ENCODE measurements around the gene PSMD4.
A peak's percentile ranks its signal among the peaks of the same experiment; 100 is the strongest.
"Not testable (repeated sequence)": the region's sequence is repeated elsewhere in the genome, so short reads cannot be mapped to it uniquely, and the experiment has no call there.

Gene PSMD4

GRCh38 chr1:151254217-151255213 is at the start of gene PSMD4:
Gene PSMD4 (plus strand): TSS chr1:151254734. CDS start chr1:151254783, 49 bp downstream.
- peak; percentile 99 for DNase-seq (ENCODE audit: low spot score)

GRCh38 chr1:151205381-151205965 is 49.1 kb upstream of the PSMD4 start:
- DNase-seq (ENCODE audit: low spot score) = not testable (repeated sequence)

DNA sequence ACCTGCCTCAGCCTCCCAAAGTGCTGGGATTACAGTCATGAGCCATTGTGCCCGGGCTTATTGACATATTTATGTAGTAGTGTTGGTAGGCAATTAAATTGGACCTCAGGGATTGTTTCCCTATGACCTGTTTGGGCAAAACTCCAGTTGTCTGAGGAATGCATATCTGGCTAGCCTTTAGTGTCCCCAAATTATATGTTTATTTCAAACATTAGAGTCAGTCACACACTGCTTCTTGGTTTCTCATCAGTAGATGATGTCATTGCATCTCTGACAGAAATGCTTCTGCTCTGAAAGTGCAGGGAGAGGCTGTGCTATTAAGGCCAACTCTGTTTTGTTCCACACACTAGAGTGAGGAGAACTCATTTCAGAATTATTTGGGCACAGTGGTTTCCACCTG is 43.7 kb upstream of the PSMD4 start:
- peak; percentile 48 for DNase-seq (ENCODE audit: low spot score)

GRCh38 chr1:151211972-151212705 is 42.4 kb upstream of the PSMD4 start:
- no peak for DNase-seq (ENCODE audit: low spot score)

DNA sequence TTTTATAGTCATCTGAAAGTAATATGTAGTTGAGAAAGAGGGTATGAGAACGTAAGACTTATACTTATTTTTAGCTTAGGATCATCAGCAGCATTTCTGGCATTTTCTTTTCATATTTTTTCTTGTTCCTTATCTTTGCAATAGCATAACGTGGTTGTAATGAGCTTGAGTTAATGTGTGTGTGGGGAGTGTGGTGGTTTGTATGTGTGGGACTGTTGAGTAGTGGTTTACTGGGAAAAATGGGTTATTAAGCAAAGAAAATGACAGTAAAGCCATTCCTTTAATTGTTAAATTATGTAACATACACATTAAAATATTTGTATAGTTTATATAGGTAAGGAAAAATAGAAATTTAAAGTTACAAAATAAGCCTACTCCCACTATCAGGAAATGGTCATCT is 41.0 kb upstream of the PSMD4 start:
- no peak for DNase-seq (ENCODE audit: low spot score)

DNA sequence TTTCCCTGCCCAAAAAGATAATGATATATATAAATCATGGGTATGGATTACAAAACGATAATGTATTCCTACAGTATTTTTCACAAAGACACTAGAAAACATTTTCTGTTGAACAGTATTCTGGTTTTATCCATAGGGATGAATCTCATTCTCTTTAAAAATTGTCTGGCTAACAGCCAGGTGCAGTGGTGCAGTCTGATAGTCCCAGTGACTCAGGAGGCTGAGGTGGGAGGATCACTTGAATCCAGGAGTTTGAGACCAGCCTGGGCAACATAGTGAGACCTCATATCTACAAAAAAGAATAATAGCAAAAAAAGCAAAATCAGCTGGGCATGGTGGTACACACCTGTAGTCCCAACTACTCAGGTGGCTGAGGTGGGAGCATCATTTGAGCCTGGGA is 32.9 kb upstream of the PSMD4 start:
- DNase-seq (ENCODE audit: low spot score) = no peak

GRCh38 chr1:151222130-151222529 is 32.4 kb upstream of the PSMD4 start:
- peak; percentile 20 for DNase-seq (ENCODE audit: low spot score)

GRCh38 chr1:151235235-151235634 is 19.3 kb upstream of the PSMD4 start:
- no peak for DNase-seq (ENCODE audit: low spot score)

DNA sequence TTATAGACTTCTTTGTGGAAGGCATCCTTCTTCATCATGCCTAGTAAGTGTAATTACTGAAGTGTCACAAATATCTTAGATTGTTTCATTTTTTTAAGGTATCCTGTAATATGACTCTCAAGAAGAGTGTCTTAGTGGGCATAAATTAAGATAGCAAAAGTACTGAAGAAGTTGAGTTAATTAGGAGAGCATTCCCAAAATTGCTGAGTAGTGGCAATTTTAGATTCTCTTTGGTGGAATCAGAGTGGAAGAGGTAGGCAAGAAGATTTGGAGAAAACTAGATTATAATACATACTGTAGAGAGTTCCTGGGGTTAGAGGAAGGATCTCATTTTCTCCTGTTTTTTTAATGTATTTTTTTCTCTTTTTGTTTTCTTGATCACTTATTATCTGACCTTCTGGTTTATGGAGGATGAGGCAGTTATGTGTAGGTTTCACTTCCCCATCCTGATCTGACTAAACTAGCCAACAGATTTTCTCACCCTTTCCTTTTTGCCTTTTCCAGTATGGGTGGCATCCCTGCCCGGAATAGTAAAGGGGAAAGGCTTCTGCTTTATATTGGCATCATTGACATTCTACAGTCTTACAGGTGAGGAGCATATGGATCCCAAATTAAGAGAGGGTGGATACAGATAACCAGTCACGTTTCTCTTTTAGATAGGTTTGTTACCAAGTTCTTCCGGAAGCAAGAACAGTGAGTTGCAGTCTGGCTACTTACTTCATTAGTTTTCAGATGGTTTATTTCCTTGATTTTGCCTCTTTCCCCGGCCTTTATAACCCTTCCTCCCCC is 16.7 kb upstream of the PSMD4 start:
- no peak for DNase-seq (ENCODE audit: low spot score)

GRCh38 chr1:151238467-151238739 is 16.1 kb upstream of the PSMD4 start:
- peak; percentile 94 for DNase-seq (ENCODE audit: low spot score)

- DNase-seq (ENCODE audit: low spot score) = no peak
Measured at GRCh38 chr1:151242442-151242841, 12.1 kb upstream of the PSMD4 start.

GRCh38 chr1:151243683-151244216 is 10.8 kb upstream of the PSMD4 start:
- no peak for DNase-seq (ENCODE audit: low spot score)

DNA sequence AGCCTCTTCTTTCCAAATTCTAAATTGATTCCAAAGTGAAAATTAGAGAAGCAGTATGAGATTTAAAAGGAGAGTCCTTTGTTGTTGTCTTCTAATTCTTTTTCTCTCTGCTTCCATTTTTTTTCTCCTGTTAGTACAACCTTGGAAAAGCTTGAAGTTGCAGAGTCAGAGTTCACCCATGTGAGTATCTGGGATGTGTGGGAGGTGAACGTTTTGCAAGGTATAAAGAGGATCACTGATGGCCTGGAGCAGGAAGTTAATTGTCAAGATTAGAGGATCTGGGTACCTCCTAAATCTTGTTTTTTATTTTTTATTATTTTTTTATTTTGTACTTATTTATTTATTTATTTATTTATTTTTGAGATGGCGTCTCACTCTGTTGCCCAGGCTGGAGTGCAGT is 7.7 kb upstream of the PSMD4 start:
- no peak for DNase-seq (ENCODE audit: low spot score)

DNA sequence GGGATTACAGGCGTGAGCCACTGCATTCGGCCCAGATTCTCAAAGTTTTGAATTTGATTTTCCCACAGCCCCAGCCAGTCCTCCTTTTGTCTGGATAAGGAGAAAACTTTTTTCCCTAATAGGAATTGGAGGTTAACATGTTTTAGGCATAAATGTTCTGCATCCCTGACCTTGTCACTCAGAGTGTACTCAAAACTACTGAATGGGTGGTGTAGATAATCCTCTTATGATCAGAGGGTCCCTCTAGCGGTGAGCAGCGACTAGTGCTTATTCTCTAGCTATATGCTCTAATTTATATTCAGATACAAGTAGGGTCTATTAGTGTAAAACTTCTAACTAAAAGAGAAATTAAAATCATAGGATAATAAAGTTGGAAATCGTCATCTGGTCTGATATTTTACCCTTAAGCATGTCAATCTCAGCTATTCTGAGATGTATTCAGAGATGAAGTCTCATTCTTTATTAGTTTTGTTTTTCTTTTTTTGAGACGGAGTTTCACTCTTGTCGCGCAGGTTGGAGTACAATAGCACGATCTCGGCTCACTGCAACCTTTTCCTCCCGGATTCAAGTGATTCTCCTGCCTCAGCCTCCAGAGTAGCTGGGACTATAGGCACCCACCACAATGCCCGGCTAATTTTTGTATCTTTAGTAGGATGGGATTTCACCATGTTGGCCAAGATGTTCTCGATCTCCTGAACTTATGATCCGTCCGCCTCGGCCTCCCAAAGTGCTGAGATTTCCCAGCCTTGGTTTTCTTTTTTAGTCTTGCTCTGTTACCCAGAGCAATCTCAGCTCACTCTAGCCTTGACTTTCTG is 2.7 kb upstream of the PSMD4 start:
- DNase-seq (ENCODE audit: low spot score) = peak; percentile 71

DNA sequence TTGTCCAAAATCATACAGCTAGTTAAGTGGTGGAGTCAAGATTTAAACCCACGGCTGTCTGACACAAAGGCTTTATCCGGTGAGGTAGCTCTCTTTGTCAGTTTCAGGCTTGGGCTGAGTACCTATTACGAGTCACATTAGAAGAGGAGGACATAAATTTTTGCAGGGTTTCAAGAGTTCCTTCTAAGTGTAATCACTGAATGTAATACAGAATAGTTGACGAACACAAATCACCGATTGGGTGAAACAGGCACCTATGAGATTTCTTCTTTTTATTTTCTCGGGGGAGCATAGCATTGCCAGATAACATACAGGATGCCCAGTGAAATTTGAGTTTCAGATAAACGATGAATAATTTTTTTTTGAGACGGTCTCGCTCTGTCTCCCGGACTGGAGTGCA is 847 bp downstream of the PSMD4 start:
- no peak for DNase-seq (ENCODE audit: low spot score)

GRCh38 chr1:151259351-151259750 is 4.8 kb downstream of the PSMD4 start:
- no peak for DNase-seq (ENCODE audit: low spot score)

DNA sequence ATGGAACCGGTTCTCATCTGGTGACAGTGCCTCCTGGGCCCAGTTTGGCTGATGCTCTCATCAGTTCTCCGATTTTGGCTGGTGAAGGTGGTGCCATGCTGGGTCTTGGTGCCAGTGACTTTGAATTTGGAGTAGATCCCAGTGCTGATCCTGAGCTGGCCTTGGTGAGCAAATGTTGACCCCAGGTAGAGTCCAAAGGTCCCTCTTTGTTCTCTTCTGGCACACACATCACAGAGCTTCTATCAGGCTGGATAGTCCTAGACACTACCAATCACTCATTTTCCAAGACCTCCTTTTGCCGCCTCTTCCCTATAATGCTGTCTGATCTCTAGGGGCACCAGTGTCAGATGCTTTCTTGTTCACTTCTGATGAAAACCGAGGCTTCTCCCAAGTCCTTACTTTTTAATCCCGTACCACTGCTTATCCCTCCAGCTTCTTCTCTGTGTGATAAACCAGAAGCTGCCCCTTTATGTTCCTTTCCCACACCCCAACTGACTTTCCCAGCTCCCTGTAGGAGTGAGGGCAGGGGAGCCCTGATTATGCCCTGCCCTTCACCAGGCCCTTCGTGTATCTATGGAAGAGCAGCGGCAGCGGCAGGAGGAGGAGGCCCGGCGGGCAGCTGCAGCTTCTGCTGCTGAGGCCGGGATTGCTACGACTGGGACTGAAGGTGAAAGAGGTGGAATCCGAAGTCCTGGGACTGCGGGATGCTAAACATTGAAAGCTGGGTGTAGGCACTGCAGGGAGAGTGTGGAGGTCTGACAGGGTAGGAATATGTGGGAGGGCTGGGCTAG is 11.1 kb downstream of the PSMD4 start:
- no peak for DNase-seq (ENCODE audit: low spot score)

DNA sequence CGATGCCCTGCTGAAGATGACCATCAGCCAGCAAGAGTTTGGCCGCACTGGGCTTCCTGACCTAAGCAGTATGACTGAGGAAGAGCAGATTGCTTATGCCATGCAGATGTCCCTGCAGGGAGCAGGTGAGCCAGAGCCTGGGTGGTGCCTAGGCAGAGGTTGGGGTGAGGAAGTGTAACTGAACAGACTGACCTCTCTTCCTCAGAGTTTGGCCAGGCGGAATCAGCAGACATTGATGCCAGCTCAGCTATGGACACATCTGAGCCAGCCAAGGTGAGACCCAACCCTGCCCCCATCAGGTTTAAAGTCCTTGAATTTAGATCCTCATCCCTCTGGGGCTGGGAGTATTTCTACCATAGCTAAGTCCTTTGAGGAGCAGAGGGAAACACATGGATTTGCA is 11.8 kb downstream of the PSMD4 start:
- DNase-seq (ENCODE audit: low spot score) = no peak

DNA sequence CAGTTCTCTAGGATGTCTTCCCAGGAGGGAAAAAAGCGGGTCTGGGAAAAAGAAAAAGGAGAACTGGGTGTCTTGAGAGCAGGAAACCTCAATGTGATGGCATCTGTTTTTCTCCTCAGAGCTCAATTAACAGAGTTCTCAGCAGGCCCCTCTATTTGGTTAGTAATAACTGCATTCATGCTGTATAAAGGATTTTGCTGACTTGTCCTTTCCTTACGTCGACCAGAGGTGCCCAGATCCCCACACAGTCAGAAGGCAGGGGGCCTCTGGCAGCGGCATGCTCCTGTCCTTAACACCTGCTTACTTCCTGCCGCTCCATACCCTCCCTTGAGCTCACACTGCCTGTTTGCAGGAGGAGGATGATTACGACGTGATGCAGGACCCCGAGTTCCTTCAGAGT is 12.3 kb downstream of the PSMD4 start:
- no peak for DNase-seq (ENCODE audit: low spot score)

DNA sequence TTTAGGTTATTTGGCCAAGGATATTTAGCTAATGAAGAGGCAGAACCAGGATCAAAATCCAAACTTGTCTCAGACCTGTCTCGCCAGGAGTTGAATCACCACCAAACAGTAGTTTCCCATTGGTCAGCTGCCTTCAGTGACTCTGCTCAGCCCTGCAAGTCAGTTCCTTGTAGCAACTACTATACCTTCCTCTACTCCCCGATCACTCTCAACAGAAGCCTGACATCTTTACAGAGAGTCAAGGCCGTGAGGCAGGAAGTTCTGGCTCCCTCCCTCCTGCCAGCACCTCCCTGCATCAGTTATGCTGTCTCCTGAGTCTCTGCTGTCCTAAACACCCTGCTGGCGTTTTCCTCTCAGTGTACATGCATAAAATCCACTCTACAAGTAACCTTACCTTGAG is 13.2 kb downstream of the PSMD4 start:
- no peak for DNase-seq (ENCODE audit: low spot score)

Data from AG08395 (cell line).